H9 (cell line): ENCODE measurements around the gene RNF145. TPM values are rescaled to one million over a fixed set of nuclear protein-coding genes. Genes with fewer than 3 reads are reported as not detected.

Experiments used
- DNase-seq: peaks from one replicate; pipeline ENCODE4 v3.0.0-alpha.2; 2017
- H2AFZ ChIP-seq: one replicate; pipeline ENCODE4 v1.6.1; 2013; ENCODE audit warnings: mild to moderate bottlenecking, low read length, control low read depth, moderate library complexity
- H2AK5ac ChIP-seq: 2 replicates; pipeline ENCODE4 v1.6.1; 2013; ENCODE audit warnings: low read length, control low read depth, mixed read lengths; ENCODE audit not compliant: insufficient read length
- H2BK120ac ChIP-seq: one replicate; pipeline ENCODE4 v1.6.1; 2013; ENCODE audit warnings: low read depth, mild to moderate bottlenecking, low read length, control low read depth, inconsistent platforms; ENCODE audit not compliant: poor library complexity, severe bottlenecking
- H2BK12ac ChIP-seq: 2 replicates; pipeline ENCODE4 v1.6.1; 2013; ENCODE audit warnings: low read length, control low read depth, mixed read lengths, low read depth; ENCODE audit not compliant: insufficient read length
- H2BK15ac ChIP-seq: 2 replicates; pipeline ENCODE4 v1.6.1; 2013; ENCODE audit warnings: low read depth, low read length, control low read depth
- H2BK20ac ChIP-seq: one replicate; pipeline ENCODE4 v1.6.1; 2013; ENCODE audit warnings: low read depth, mild to moderate bottlenecking, low read length, control low read depth, inconsistent platforms; ENCODE audit not compliant: poor library complexity, severe bottlenecking
- H2BK5ac ChIP-seq: 2 replicates; pipeline ENCODE4 v1.6.1; 2013; ENCODE audit warnings: low read length, control low read depth, mixed read lengths; ENCODE audit not compliant: insufficient read length
- H3K14ac ChIP-seq: 2 replicates; pipeline ENCODE4 v1.6.1; 2013; ENCODE audit warnings: low read length, control low read depth; ENCODE audit not compliant: insufficient read depth
- H3K18ac ChIP-seq: 2 replicates; pipeline ENCODE4 v1.6.1; 2013; ENCODE audit warnings: low read depth, mild to moderate bottlenecking, mixed read lengths, low read length, control low read depth; ENCODE audit not compliant: insufficient read length
- H3K23ac ChIP-seq: 2 replicates; pipeline ENCODE4 v1.6.1; 2013; ENCODE audit warnings: low read length, control low read depth, mixed read lengths, low read depth; ENCODE audit not compliant: insufficient read length
- H3K23me2 ChIP-seq: 2 replicates; pipeline ENCODE4 v1.6.1; 2013; ENCODE audit warnings: low read depth, mild to moderate bottlenecking, mixed read lengths, low read length, control low read depth; ENCODE audit not compliant: insufficient read length, poor library complexity, severe bottlenecking
- H3K27ac ChIP-seq: 2 replicates; pipeline ENCODE4 v1.5.1; 2013; ENCODE audit warnings: low read length, control low read depth, mixed read lengths, low read depth; ENCODE audit not compliant: insufficient read length
- H3K27me3 ChIP-seq: 2 replicates; pipeline ENCODE4 v1.6.1; 2013; ENCODE audit warnings: low read length, control low read depth, inconsistent platforms; ENCODE audit not compliant: insufficient read depth
- H3K4ac ChIP-seq: 2 replicates; pipeline ENCODE4 v1.6.1; 2013; ENCODE audit warnings: low read depth, mild to moderate bottlenecking, control low read depth, inconsistent platforms, low read length, moderate library complexity
- H3K4me1 ChIP-seq: 2 replicates; pipeline ENCODE4 v1.6.1; 2013; ENCODE audit warnings: low read length, control low read depth, inconsistent platforms; ENCODE audit not compliant: insufficient read depth
- H3K4me2 ChIP-seq: 2 replicates; pipeline ENCODE4 v1.6.1; 2013; ENCODE audit warnings: low read length, control low read depth, mixed read lengths; ENCODE audit not compliant: insufficient read length, insufficient read depth
- H3K56ac ChIP-seq: 2 replicates; pipeline ENCODE4 v1.6.1; 2013; ENCODE audit warnings: low read depth, mild to moderate bottlenecking, mixed read lengths, low read length, control low read depth; ENCODE audit not compliant: insufficient read length
- H3K79me1 ChIP-seq: 2 replicates; pipeline ENCODE4 v1.6.1; 2013; ENCODE audit warnings: low read depth, mild to moderate bottlenecking, moderate library complexity, low read length, control low read depth, inconsistent platforms; ENCODE audit not compliant: insufficient read depth, poor library complexity, severe bottlenecking
- H3K79me2 ChIP-seq: 2 replicates; pipeline ENCODE4 v1.6.1; 2013; ENCODE audit warnings: low read length, control low read depth, inconsistent platforms; ENCODE audit not compliant: insufficient read depth
- H3K9ac ChIP-seq: 2 replicates; pipeline ENCODE4 v1.6.1; 2013; ENCODE audit warnings: low read length, control low read depth, mixed read lengths; ENCODE audit not compliant: insufficient read length; ENCODE audit errors: extremely low read depth
- H3K9me3 ChIP-seq: one replicate; pipeline ENCODE4 v1.6.1; 2013; ENCODE audit warnings: low read depth, low read length, inconsistent platforms; ENCODE audit not compliant: control insufficient read depth
- H3T11ph ChIP-seq: one replicate; pipeline ENCODE4 v1.6.1; 2013; ENCODE audit warnings: mild to moderate bottlenecking, low read length, control low read depth, inconsistent platforms
- H4K20me1 ChIP-seq: one replicate; pipeline ENCODE4 v1.6.1; 2013; ENCODE audit not compliant: control insufficient read depth, insufficient read length, insufficient read depth
- H4K5ac ChIP-seq: 2 replicates; pipeline ENCODE4 v1.6.1; 2013; ENCODE audit warnings: low read depth, mild to moderate bottlenecking, mixed read lengths, low read length, control low read depth; ENCODE audit not compliant: insufficient read length
- H4K8ac ChIP-seq: replicated peaks from 2 replicates; pipeline ENCODE4 v1.6.1; 2013; ENCODE audit warnings: low read length, control low read depth, mixed read lengths, low read depth; ENCODE audit not compliant: insufficient read length
- H4K91ac ChIP-seq: 2 replicates; pipeline ENCODE4 v1.6.1; 2013; ENCODE audit warnings: low read depth, mild to moderate bottlenecking, moderate library complexity, mixed read lengths, low read length, control low read depth; ENCODE audit not compliant: insufficient read length
- H3K27ac Mint-ChIP-seq, 3 experiments: 2 replicates in 2 of 3; 3 replicates in 1 of 3; pipeline ENCODE4 v1.8.0; 2020 to 2021; ENCODE audit warnings: mixed read lengths in 3 of 3, mild to moderate bottlenecking in 1 of 3, moderate library complexity in 1 of 3
- H3K27me3 Mint-ChIP-seq: 2 replicates; pipeline ENCODE4 v1.8.0; 2021; ENCODE audit warnings: low read depth, mild to moderate bottlenecking, moderate library complexity, mixed read lengths
- H3K36me3 Mint-ChIP-seq, 3 experiments: 2 replicates in 2 of 3; 3 replicates in 1 of 3; pipeline ENCODE4 v1.8.0; 2020 to 2021; ENCODE audit warnings: low read depth in 3 of 3, mixed read lengths in 3 of 3; ENCODE audit not compliant: insufficient read depth in 1 of 3
- H3K4me1 Mint-ChIP-seq, 2 experiments: 2 replicates each; pipeline ENCODE4 v1.8.0; 2020; ENCODE audit warnings: mixed read lengths in 2 of 2
- H3K4me3 Mint-ChIP-seq, 2 experiments: 2 replicates in 1 of 2; 3 replicates in 1 of 2; pipeline ENCODE4 v1.8.0; 2020 to 2021; ENCODE audit warnings: mild to moderate bottlenecking in 2 of 2, mixed read lengths in 2 of 2, moderate library complexity in 1 of 2
- H3K9me3 Mint-ChIP-seq, 2 experiments: 2 replicates in 1 of 2; 3 replicates in 1 of 2; pipeline ENCODE4 v1.8.0; 2020; ENCODE audit warnings: mild to moderate bottlenecking in 2 of 2, mixed read lengths in 2 of 2, moderate library complexity in 1 of 2
- CTCF ChIP-seq: fragments of 200-600 bp; sonication (generic); conservative IDR thresholded peaks from 3 replicates; pipeline ENCODE4 v1.8.0; 2021; ENCODE audit warnings: antibody characterized with exemption, mild to moderate bottlenecking
- WGBS: extraction: QIAGEN DNeasy Blood & Tissue Kit; methylation state at CpG from one replicate; pipeline ENCODE4 v1.1.7; 2013; ENCODE audit warnings: missing lambda C conversion rate, low lambda C conversion rate, mixed read lengths; ENCODE audit not compliant: insufficient read length; ENCODE audit errors: extremely low coverage; 5-methylcytosine and 5-hydroxymethylcytosine counted together
- total RNA-seq: library from RNA; stranded (reverse); gene quantifications from 2 replicates; pipeline ENCODE4 v1.2.1, GENCODE V29; 2021

Gene RNF145
- total RNA-seq, 1 experiment from 2014 or later = 59.1 TPM

GRCh38 chr5:159123700-159124099, 85.7 kb downstream of the RNF145 start:
- no peak overlapping the region for H3K9ac ChIP-seq
- H2BK20ac ChIP-seq = no peak overlapping the region
- H2BK15ac ChIP-seq = no peak overlapping the region
- peaks cover 0 to 11% of the 10 kb centered on the region in 2 experiments; a peak in 3 of 5 replicates for H3K9me3 Mint-ChIP-seq
- no peak overlapping the region for H2AFZ ChIP-seq
- H3K4ac ChIP-seq = no peak overlapping the region
- no peak for TF ChIP-seq CTCF
- 100% methylated on average over 1 of the region's 3 CpGs for WGBS
- H3T11ph ChIP-seq = no peak overlapping the region
- no peak for DNase-seq
- peaks cover 13% of the 10 kb centered on the region for H3K27me3 Mint-ChIP-seq
- no peaks in the 10 kb centered on the region; a peak in 1 of 7 replicates for H3K36me3 Mint-ChIP-seq
- H2BK120ac ChIP-seq = no peak overlapping the region
- H3K23me2 ChIP-seq = no peaks in the 10 kb centered on the region
- H3K27me3 ChIP-seq = no peaks in the 10 kb centered on the region
- no peak overlapping the region for H3K23ac ChIP-seq
- no peaks in the 10 kb centered on the region for H3K79me1 ChIP-seq
- no peak overlapping the region for H3K27ac ChIP-seq
- H3K56ac ChIP-seq = no peak overlapping the region
- no peaks in the 10 kb centered on the region for H3K4me1 ChIP-seq
- no peaks in the 10 kb centered on the region for H3K79me2 ChIP-seq
- no peaks in the 10 kb centered on the region for H4K20me1 ChIP-seq
- H3K4me3 Mint-ChIP-seq = no peak overlapping the region
- no peaks in the 10 kb centered on the region for H3K9me3 ChIP-seq
- H3K14ac ChIP-seq = no peak overlapping the region
- no peak overlapping the region for H4K5ac ChIP-seq
- H2AK5ac ChIP-seq = no peak overlapping the region
- H3K18ac ChIP-seq = no peak overlapping the region
- H3K4me2 ChIP-seq = no peak overlapping the region
- H4K8ac ChIP-seq = no peak overlapping the region
- no peak overlapping the region for H2BK5ac ChIP-seq
- no peak overlapping the region for H4K91ac ChIP-seq
- no peaks in the 10 kb centered on the region for H3K4me1 Mint-ChIP-seq
- H2BK12ac ChIP-seq = no peak overlapping the region
- no peak overlapping the region for H3K27ac Mint-ChIP-seq
